ENCODE data around the gene PRDM2. TPM values are rescaled to one million over a fixed set of nuclear protein-coding genes. Genes with fewer than 3 reads are reported as not detected.

Gene PRDM2
- total RNA-seq, 2 experiments from 2014 or later, result 48.5 to 61.0 TPM

- POLR2A ChIA-PET, result no interaction called here
- CTCF ChIA-PET, result no interaction called here
Observed at GRCh38 chr1:13819642-13820041, 119.7 kb downstream of the PRDM2 start.

- ChIA-PET CTCF (no interaction called here), POLR2A (no interaction called here)
Observed at GRCh38 chr1:13820055-13820454, 120.1 kb downstream of the PRDM2 start.

GRCh38 chr1:13820456-13820855, 120.5 kb downstream of the PRDM2 start:
- ChIA-PET CTCF (no interaction called here), POLR2A (no interaction called here)

GRCh38 chr1:13823126-13823880, 123.3 kb downstream of the PRDM2 start:
- POLR2A ChIA-PET, result no interaction called here
- CTCF ChIA-PET, result no interaction called here

- CTCF ChIA-PET, result no interaction called here
- POLR2A ChIA-PET, result no interaction called here
Observed at GRCh38 chr1:13823936-13824335, 123.9 kb downstream of the PRDM2 start.

GRCh38 chr1:13824626-13825025, 124.6 kb downstream of the PRDM2 start:
- ChIA-PET CTCF (no interaction called here), POLR2A (no interaction called here)

GRCh38 chr1:13825033-13825432, 125.0 kb downstream of the PRDM2 start:
- CTCF ChIA-PET, result no interaction called here

GRCh38 chr1:13826009-13826408, 126.0 kb downstream of the PRDM2 start:
- ChIA-PET CTCF (no interaction called here), POLR2A (no interaction called here)

More at GRCh38 chr1:13825033-13825432, 125.0 kb downstream of the PRDM2 start:
- POLR2A ChIA-PET, result no interaction called here

- ChIA-PET CTCF (no interaction called here), POLR2A (no interaction called here)
Observed at GRCh38 chr1:13826591-13826990, 126.6 kb downstream of the PRDM2 start.

- ChIA-PET POLR2A (no interaction called here), CTCF (interaction anchor here (0.6 to 1.2 kb wide), 2 partner anchors 9 to 13 kb away, joined by 4 read pairs; no protein-coding TSS in a partner anchor)
Observed at GRCh38 chr1:13828454-13829151, 128.6 kb downstream of the PRDM2 start.

GRCh38 chr1:13829152-13829769, 129.3 kb downstream of the PRDM2 start:
- ChIA-PET POLR2A (no interaction called here), CTCF (interaction anchor here (1.2 kb wide), 1 partner anchor 14 kb away, joined by 4 read pairs; no protein-coding TSS in a partner anchor)

GRCh38 chr1:13830170-13830569, 130.2 kb downstream of the PRDM2 start:
- ChIA-PET CTCF (interaction anchor here (0.6 kb wide), 1 partner anchor 10 kb away, joined by 3 read pairs; no protein-coding TSS in a partner anchor), POLR2A (no interaction called here)

- ChIA-PET POLR2A (no interaction called here), CTCF (interaction anchor here (0.6 kb wide), 1 partner anchor 9 kb away, joined by 3 read pairs; no protein-coding TSS in a partner anchor)
Observed at GRCh38 chr1:13830616-13831280, 130.8 kb downstream of the PRDM2 start.

GRCh38 chr1:13832100-13832499, 132.1 kb downstream of the PRDM2 start:
- POLR2A ChIA-PET, result no interaction called here
- CTCF ChIA-PET, result interaction anchor here (0.7 kb wide), 1 partner anchor 221 kb away, joined by 4 read pairs; no protein-coding TSS in a partner anchor

GRCh38 chr1:13832536-13832935, 132.5 kb downstream of the PRDM2 start:
- ChIA-PET CTCF (no interaction called here), POLR2A (no interaction called here)

GRCh38 chr1:13836136-13836535, 136.1 kb downstream of the PRDM2 start:
- ChIA-PET CTCF (interaction anchor here (0.7 kb wide), 1 partner anchor 1211 kb away, joined by 3 read pairs; no protein-coding TSS in a partner anchor), POLR2A (no interaction called here)

- ChIA-PET POLR2A (no interaction called here), CTCF (interaction anchor here (0.7 kb wide), 1 partner anchor 1210 kb away, joined by 3 read pairs; no protein-coding TSS in a partner anchor)
Observed at GRCh38 chr1:13836631-13837030, 136.6 kb downstream of the PRDM2 start.

GRCh38 chr1:13838236-13838635, 138.2 kb downstream of the PRDM2 start:
- POLR2A ChIA-PET, result no interaction called here
- CTCF ChIA-PET, result no interaction called here

- ChIA-PET POLR2A (no interaction called here), CTCF (no interaction called here)
Observed at GRCh38 chr1:13842497-13842896, 142.5 kb downstream of the PRDM2 start.

- CTCF ChIA-PET, result no interaction called here
- POLR2A ChIA-PET, result no interaction called here
Observed at GRCh38 chr1:13851726-13852125, 151.7 kb downstream of the PRDM2 start.
